ENCODE measurements around the gene CTBP1.

Gene CTBP1

GRCh38 chr4:1233641-1234308, 15.2 kb downstream of the CTBP1 start:
- Histone ChIP-seq H3K36me3 (ENCODE audit: insufficient read depth, low read length) (peaks cover 13% of the 10 kb centered on the region; the same call in 1 of the 2 replicates), H3F3A (ENCODE audit: insufficient read depth, low read length) (no peaks in the 10 kb centered on the region), H3K9me3 (ENCODE audit: low read length) (no peaks in the 10 kb centered on the region), H3K79me2 (ENCODE audit: insufficient read depth, low read length) (no peaks in the 10 kb centered on the region), H3K4me1 (ENCODE audit: insufficient read depth, low read length, severe bottlenecking) (no peaks in the 10 kb centered on the region), H3K27ac (ENCODE audit: low read depth, low read length, poor library complexity, severe bottlenecking) (no peak overlapping the region), H3K9ac (ENCODE audit: low read length) (no peak overlapping the region), H3K4me2 (ENCODE audit: low read length) (no peak overlapping the region), H3K9me2 (ENCODE audit: low read depth, low read length) (no peaks in the 10 kb centered on the region), H4K20me1 (ENCODE audit: insufficient read depth, low read length) (no peaks in the 10 kb centered on the region), H3K4me3 (ENCODE audit: low read depth, low read length, poor library complexity, severe bottlenecking) (no peak overlapping the region), H2AFZ (ENCODE audit: low read length) (no peak overlapping the region), H3K27me3 (ENCODE audit: insufficient read depth, low read length) (no peaks in the 10 kb centered on the region)
- TF ChIP-seq EZH2 (IDR thresholded peaks at IDR 0.05; ENCODE audit: borderline replicate concordance, low read length) (no peak), CTCF (IDR thresholded peaks at IDR 0.05; ENCODE audit: low read length) (no peak)

- no peak overlapping the region for H2AFZ ChIP-seq (ENCODE audit: low read length)
- no peaks in the 10 kb centered on the region for H3F3A ChIP-seq (ENCODE audit: insufficient read depth, low read length)
- H3K4me3 ChIP-seq (ENCODE audit: low read depth, low read length, poor library complexity, severe bottlenecking), result no peak overlapping the region
- H3K4me2 ChIP-seq (ENCODE audit: low read length), result no peak overlapping the region
- H3K9me3 ChIP-seq (ENCODE audit: low read length), result no peaks in the 10 kb centered on the region
- peaks cover 15% of the 10 kb centered on the region; the same call in 1 of the 2 replicates for H3K36me3 ChIP-seq (ENCODE audit: insufficient read depth, low read length)
- H3K27me3 ChIP-seq (ENCODE audit: insufficient read depth, low read length), result no peaks in the 10 kb centered on the region
- H3K9ac ChIP-seq (ENCODE audit: low read length), result no peak overlapping the region
- H4K20me1 ChIP-seq (ENCODE audit: insufficient read depth, low read length), result no peaks in the 10 kb centered on the region
- no peaks in the 10 kb centered on the region for H3K9me2 ChIP-seq (ENCODE audit: low read depth, low read length)
- no peaks in the 10 kb centered on the region for H3K4me1 ChIP-seq (ENCODE audit: insufficient read depth, low read length, severe bottlenecking)
- H3K27ac ChIP-seq (ENCODE audit: low read depth, low read length, poor library complexity, severe bottlenecking), result no peak overlapping the region
- no peaks in the 10 kb centered on the region for H3K79me2 ChIP-seq (ENCODE audit: insufficient read depth, low read length)
- TF ChIP-seq EZH2 (IDR thresholded peaks at IDR 0.05; ENCODE audit: borderline replicate concordance, low read length) (no peak), CTCF (IDR thresholded peaks at IDR 0.05; ENCODE audit: low read length) (no peak)
These were observed 16.0 kb downstream of the CTBP1 start for GRCh38 chr4:1232661-1233621.

DNA sequence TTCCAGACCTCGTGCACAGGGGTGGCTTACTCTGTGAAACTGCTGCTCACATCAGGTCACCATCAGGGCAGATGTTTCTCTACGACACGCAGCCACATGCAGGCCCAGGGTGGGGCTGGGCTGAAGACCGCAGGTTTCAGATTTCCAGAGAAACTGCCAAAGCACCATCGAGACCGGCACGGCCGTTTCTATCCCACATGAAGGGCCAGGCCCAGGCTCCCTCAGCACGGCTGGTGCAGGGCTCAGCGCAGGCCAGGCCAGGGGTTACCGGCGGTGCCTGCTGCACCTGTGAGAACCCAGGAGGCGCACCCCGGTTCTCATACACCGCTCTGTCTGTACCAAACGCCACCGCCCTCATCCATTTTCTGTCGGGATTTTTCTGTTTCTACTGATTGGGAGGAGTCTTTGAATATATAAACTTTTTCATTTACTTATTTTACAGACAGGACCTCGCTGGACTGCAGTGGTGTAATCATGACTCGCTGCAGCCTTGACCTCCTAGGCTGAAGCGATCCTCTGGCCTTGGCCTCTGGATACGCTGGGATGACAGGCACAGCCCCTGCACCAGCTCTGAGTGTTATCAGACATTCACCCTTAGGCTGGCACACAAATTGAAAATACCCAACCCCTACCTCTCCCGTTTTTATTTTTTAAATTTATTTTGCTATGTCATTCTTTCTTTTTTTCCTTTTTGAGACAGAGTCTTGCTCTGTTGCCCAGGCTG, 17.1 kb downstream of the CTBP1 start:
- Histone ChIP-seq H3K4me2 (ENCODE audit: low read length) (no peak overlapping the region), H3K27ac (ENCODE audit: low read depth, low read length, poor library complexity, severe bottlenecking) (no peak overlapping the region), H3K79me2 (ENCODE audit: insufficient read depth, low read length) (no peaks in the 10 kb centered on the region), H3F3A (ENCODE audit: insufficient read depth, low read length) (no peaks in the 10 kb centered on the region), H3K4me1 (ENCODE audit: insufficient read depth, low read length, severe bottlenecking) (no peaks in the 10 kb centered on the region), H3K36me3 (ENCODE audit: insufficient read depth, low read length) (peaks cover 25% of the 10 kb centered on the region), H2AFZ (ENCODE audit: low read length) (no peak overlapping the region), H4K20me1 (ENCODE audit: insufficient read depth, low read length) (no peaks in the 10 kb centered on the region), H3K27me3 (ENCODE audit: insufficient read depth, low read length) (no peaks in the 10 kb centered on the region), H3K9me2 (ENCODE audit: low read depth, low read length) (no peaks in the 10 kb centered on the region), H3K9ac (ENCODE audit: low read length) (no peak overlapping the region), H3K4me3 (ENCODE audit: low read depth, low read length, poor library complexity, severe bottlenecking) (no peak overlapping the region), H3K9me3 (ENCODE audit: low read length) (no peaks in the 10 kb centered on the region)
- TF ChIP-seq CTCF (IDR thresholded peaks at IDR 0.05; ENCODE audit: low read length), result no peak
- TF ChIP-seq EZH2 (IDR thresholded peaks at IDR 0.05; ENCODE audit: borderline replicate concordance, low read length), result no peak

Data from OCI-LY1 (cell line).